Measurements from ENCODE around the gene ZBTB25.

GRCh38 chr14:64536488-64537245 is 33.0 kb upstream of the ZBTB25 start:
- TF ChIP-seq CTCF (optimal IDR thresholded peaks at IDR 0.05 in 1 of 3, IDR thresholded peaks at IDR 0.05 in 1 of 3, conservative IDR thresholded peaks at IDR 0.05 in 1 of 3; ENCODE audit: extremely low read depth in 1 of 3, insufficient read depth in 2 of 3, low read length in 3 of 3) (no peak), EZH2 (IDR thresholded peaks at IDR 0.05; ENCODE audit: low read length) (no peak)
